ENCODE data around the gene GRAMD2B.
A peak's percentile ranks its signal among the peaks of the same experiment; 100 is the strongest.

GRCh38 chr5:126499853-126500342, 76.7 kb downstream of the GRAMD2B start:
- TF ChIP-seq, protein P1, sequence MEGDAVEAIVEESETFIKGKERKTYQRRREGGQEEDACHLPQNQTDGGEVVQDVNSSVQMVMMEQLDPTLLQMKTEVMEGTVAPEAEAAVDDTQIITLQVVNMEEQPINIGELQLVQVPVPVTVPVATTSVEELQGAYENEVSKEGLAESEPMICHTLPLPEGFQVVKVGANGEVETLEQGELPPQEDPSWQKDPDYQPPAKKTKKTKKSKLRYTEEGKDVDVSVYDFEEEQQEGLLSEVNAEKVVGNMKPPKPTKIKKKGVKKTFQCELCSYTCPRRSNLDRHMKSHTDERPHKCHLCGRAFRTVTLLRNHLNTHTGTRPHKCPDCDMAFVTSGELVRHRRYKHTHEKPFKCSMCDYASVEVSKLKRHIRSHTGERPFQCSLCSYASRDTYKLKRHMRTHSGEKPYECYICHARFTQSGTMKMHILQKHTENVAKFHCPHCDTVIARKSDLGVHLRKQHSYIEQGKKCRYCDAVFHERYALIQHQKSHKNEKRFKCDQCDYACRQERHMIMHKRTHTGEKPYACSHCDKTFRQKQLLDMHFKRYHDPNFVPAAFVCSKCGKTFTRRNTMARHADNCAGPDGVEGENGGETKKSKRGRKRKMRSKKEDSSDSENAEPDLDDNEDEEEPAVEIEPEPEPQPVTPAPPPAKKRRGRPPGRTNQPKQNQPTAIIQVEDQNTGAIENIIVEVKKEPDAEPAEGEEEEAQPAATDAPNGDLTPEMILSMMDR (conservative IDR thresholded peaks at IDR 0.05 in 1 of 2, IDR thresholded peaks at IDR 0.05 in 1 of 2; ENCODE audit: extremely low read depth in 1 of 2, insufficient read depth in 1 of 2, low read depth in 1 of 2, low read length in 2 of 2), result peak; percentile 46 to 66
- no peak for TF ChIP-seq EZH2 (IDR thresholded peaks at IDR 0.05; ENCODE audit: borderline replicate concordance, low read length)

Data from mammary epithelial cell (primary cell).